Umbilical cord (tissue), 2 donors: ENCODE data around the gene FAM13C. TPM values are rescaled to one million over a fixed set of nuclear protein-coding genes. Genes with fewer than 3 reads are reported as not detected.
"Not testable (repeated sequence)": the region's sequence is repeated elsewhere in the genome, so short reads cannot be mapped to it uniquely, and the experiment has no call there.

ENCODE experiments used
- DNase-seq: peaks from one replicate; pipeline ENCODE4 v3.0.0-alpha.2; 2015; ENCODE audit warnings: low spot score
- total RNA-seq: library from RNA; depleted of rRNA; stranded (reverse); fragments of >200 nt; gene quantifications from one replicate; pipeline ENCODE4 v1.2.3, GENCODE V29; 2014; ENCODE audit warnings: low replicate concordance; ENCODE audit not compliant: insufficient read depth

FAM13C gene
- total RNA-seq, 1 donor from 2014 or later: 9.4 TPM

DNA sequence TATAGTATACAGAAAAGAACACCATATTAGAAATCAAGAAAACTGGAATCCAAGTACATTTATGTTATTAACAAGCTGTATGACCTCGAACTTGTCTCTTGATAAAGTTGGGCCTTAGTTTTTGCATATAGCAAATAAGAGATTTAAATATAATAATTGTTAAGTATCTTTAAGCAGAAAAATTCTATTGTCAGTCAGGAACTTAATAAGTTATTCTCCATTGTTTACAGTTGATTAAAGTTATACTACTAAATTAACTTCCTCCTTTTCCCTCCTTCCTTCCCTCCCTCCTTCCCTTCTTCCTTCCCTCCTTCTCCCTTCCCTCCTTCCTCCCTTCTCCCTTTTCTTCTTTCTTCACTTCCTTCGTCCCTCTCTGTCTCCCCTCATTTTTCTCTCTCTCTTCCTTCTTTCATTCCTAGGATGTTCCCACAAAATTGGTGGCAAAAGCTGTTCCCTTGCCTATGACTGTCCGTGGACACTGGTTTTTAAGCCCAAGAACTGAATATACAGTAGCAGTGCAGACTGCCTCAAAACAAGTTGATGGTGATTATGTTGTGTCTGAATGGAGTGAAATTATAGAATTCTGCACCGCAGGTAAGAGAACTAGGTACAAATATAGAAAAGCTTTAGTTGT, 126.2 kb downstream of the FAM13C start:
- no peak for DNase-seq

- DNase-seq: peak; percentile 35
These were observed 127.4 kb downstream of the FAM13C start for GRCh38 chr10:59234816-59235429.

DNA sequence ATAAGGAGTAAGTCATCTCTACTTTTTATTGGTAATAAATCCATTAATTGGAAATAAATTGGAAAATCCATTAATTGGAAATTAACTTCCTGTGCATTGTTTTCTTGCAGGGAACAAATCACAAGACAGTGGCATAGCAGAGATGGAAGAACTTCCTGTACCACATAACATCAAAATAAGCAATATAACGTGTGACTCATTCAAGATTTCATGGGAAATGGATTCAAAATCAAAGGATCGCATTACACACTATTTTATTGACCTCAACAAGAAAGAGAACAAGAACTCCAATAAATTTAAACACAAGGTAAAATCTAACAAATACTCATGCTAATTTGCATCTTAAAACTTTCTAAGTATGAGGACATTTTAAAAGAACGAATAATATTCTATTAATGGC, 128.2 kb downstream of the FAM13C start:
- no peak for DNase-seq

DNA sequence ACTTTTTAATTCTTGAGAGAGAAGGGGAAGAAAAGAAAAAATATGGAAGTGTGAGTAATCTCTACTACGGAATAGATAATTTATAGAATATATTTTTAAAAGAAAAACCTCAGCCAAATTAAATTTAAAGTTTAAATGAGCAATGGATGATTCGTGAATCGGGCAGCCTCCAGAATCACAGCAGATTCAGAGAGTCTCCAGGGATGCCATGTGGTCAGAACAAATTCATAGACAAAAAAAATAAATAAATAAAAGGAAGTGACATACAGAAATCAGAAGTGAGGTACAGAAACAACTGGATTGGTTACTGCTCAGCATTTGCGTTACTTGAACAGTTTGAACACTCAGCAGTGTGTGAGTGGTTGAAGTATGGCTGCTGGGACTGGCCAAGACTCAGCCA, 132.9 kb downstream of the FAM13C start:
- no peak for DNase-seq

DNA sequence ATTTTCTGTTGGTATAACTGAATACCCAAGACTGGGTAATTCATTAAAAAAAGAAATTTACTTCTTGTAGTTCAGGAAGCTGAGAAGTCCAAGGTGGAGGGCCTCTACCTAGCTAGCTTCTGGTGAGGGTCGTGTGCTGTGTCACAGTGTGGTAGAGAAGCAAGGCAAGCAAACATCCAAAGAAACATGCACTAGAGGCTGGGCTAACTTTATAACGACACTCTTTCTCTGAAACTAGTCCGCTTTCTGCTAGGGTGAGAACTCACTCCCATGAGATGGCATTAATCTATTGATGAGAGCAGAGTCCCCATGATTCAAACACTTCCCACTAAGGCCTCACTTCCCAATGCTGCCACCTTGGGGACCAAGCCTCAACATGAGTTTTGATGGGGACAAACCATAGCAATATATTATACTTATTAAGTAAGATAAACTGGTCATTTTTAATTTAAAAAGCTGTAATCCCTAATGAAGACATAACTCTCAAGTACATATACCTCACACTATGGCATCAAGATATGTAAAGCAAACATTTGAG, 135.1 kb downstream of the FAM13C start:
- DNase-seq: no peak

GRCh38 chr10:59225211-59225610, 137.1 kb downstream of the FAM13C start:
- no peak for DNase-seq

- not testable (repeated sequence) for DNase-seq
These were observed 138.8 kb downstream of the FAM13C start for GRCh38 chr10:59223597-59223996.

- no peak for DNase-seq
These were observed 139.6 kb downstream of the FAM13C start for GRCh38 chr10:59222788-59223187.

- no peak for DNase-seq
These were observed 146.0 kb downstream of the FAM13C start for GRCh38 chr10:59216178-59216869.

- DNase-seq: no peak
These were observed 148.2 kb downstream of the FAM13C start for GRCh38 chr10:59214160-59214559.

GRCh38 chr10:59212301-59212798, 150.0 kb downstream of the FAM13C start:
- no peak for DNase-seq

GRCh38 chr10:59206204-59206720, 156.1 kb downstream of the FAM13C start:
- no peak for DNase-seq

Other genes with a start within 250 kb of the FAM13C start
- gene PHYHIPL, start 185.9 kb downstream of the FAM13C start, total RNA-seq: 1.4 TPM